Stimulated activated CD4-positive, alpha-beta T cell treated with anti-CD3 and anti-CD28 coated beads, Interleukin-2, amount 100 ng/mL, for 48 hours (primary cell): ENCODE data around the gene CAPN1.
A peak's percentile ranks its signal among the peaks of the same experiment; 100 is the strongest.
"Not testable (repeated sequence)": the region's sequence is repeated elsewhere in the genome, so short reads cannot be mapped to it uniquely, and the experiment has no call there.

Source experiments
- DNase-seq, 2 donors: peaks; one replicate each; pipeline ENCODE4 v3.0.0-alpha.2; 2020

Gene CAPN1

DNA sequence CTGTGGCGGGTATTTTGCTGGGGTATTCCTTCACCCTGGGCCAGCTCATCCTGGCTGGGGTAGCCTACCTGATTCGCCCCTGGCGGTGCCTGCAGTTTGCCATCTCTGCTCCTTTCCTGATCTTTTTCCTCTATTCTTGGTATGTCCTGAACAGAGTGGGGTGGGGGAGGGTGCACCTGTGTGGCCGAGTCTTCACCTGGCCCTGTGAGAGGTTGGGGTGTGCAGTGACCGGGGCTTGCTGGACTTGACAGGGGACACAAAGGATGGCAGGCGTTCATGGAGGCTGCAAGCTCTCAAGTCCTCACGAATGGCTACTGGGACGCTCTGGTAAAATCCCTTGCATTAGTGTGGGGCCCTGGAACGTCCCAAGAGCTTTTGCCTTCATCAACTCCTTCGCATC, 39.3 kb downstream of the CAPN1 start:
- DNase-seq: no peak

DNA sequence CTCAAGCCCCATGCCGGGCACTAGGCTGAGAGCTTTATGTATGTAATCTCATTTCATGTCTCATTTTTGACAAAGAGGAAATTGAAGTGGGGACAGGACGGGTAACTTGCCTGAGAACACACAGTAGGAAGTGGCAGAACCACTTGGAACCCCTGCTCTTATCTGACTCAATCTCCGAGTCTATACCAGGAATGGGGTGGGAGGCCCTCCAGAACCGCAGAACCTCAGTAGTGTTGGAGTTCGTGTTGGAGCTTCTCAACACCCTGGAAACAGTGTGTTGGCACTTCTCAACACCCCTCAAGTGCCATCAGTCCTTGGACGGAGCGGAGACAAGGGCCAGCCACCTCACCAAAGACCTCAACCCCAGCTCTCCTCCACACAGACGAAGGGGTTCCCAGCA, 41.3 kb downstream of the CAPN1 start:
- no peak for DNase-seq

DNA sequence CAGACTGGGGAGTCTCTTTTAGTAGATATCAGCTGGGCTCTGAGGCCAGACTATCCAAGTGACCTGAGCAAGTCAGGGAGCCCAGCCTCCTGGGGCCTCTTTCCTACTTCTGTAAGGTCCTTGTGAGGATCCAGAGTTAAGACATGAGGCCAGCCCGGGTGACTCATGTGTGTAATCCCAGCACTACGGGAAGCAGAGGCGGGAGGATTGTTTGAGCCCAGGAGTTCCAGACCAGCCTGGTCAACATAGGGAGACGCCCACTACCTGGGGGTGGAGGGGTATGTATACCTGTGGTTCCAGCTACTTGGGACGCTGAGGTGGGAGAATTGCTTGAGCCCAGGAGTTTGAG, 43.2 kb downstream of the CAPN1 start:
- no peak for DNase-seq

DNA sequence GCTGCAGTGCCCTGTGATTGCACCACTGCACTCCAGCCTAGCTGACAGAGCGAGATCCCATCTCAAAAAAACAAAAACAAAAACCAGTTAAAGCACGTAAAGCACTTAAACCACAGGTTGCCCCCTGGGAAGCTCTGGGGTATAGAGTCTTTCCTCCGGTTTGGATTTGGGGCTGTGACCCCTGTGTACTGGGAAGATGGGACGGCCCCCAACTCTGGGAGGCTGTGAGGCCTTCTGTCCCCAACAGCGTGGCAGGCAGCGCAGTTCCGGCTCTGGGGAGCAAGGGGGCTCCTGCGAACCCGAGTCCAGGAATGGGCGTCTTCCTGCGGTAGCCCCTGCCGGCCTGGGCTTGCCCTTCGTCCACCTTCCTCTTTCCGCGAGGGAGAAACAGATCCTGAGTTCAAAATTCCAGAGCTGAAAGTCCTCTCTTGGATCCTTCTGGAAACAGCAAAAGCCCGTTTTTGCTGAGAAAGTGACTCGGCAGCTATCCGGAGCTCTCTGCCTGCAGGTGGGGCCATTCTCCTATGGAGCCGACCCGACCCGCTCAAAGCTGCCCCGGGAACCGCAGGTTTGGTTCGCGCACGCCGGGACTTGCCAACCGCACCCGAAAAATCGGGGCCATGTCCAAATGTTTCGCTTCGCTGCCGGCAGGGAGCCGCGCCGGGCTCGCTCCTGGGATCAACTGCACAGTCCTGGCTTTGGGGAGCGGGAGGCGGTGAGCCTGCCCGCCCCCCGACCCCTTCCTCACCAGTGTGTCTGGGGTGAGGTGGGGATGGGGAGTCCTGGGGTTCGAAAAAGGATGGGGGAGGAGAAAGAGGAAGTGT, 43.8 kb downstream of the CAPN1 start:
- peak; percentile 40 to 53 for DNase-seq

GRCh38 chr11:65226103-65226442, 44.3 kb downstream of the CAPN1 start:
- DNase-seq: no peak

DNA sequence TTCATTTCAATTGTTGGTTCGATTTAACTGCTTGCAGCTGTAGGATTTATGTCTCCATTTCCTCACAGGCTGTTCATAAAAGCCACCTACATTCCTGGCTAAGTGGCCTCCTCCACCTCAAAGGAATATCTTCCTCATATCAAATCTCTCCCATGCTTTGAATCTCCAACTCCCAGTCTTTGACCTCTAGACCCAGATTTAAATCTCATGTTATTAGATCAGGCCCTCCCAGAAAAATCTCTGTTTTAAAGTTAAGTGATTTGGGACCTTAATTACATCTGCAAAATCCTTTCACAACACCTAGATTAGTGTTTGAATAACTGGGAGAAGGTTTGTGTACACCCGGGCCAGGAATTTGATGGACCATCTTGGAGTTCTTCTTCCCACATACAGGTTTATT, 46.2 kb downstream of the CAPN1 start:
- DNase-seq: no peak

DNA sequence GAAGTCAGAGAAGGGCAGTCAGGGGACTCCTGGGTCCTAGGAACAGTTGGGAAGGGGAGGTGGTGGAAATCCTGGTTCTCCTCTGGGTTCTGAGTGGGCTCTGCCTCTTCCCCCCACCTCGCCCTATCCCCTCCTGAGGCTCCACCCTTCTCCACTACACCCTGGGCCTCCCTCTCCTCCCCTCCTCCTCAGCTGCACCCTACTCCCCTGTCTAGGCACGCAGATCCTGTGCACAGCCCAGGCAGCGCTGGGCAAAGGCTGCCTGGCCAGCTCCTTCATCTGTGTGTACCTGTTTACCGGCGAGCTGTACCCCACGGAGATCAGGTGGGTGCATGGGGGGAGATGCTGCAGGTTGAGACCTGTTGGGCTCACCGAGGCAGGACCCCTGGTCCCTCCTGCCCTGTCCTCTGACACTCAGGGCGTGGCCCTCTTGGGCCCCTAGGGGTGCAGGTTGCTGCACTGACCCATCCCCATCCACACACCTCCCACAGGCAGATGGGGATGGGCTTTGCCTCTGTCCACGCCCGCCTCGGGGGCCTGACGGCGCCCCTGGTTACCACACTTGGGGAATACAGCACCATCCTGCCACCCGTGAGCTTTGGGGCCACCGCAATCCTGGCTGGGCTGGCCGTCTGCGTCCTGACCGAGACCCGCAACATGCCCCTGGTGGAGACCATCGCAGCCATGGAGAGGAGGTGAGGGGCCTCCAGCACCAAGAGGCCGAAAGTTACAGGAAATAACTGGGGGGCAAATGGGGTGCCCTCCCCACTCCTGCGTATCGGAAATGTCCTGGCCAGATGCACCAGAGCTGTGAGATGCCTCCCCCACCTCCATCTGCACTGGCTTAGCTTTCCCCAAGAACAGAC, 54.7 kb downstream of the CAPN1 start:
- DNase-seq: no peak

DNA sequence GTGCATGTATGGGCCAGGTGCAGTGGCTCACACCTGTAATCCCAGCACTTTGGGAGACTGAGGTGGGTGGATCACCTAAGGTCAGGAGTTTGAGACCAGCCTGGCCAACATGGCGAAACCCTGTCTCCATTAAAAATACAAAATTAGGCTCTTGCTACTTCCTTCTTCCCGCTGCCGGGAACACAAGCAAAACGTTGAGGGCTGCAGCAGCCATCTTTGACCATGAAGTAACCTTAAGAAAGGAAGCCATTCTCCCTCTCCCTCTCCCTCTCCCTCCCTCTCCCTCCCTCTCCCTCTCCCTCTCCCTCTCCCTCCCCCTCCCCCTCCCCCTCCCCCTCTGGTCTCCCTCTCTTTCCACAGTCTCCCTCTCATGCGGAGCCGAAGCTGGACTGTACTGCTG, 56.6 kb downstream of the CAPN1 start:
- not testable (repeated sequence) for DNase-seq

DNA sequence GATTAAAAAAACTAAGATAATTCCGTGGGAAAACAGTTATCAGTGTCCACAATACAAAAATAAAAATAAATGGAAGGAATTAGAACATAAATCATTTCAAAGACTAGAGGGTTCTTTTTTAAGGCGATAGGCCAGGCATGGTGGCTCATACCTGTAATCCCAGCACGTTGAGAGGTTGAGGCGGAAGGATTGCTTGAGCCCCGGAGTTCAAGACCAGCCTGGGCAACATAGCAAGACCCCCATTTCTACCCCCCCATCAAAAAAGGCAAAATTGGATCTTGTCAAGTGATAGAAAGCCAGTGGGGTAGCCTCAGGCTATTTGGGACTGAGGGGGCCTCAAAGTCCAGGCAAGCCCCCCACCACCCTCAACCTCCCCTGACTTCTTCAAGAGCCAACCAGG, 59.4 kb downstream of the CAPN1 start:
- DNase-seq: no peak

DNA sequence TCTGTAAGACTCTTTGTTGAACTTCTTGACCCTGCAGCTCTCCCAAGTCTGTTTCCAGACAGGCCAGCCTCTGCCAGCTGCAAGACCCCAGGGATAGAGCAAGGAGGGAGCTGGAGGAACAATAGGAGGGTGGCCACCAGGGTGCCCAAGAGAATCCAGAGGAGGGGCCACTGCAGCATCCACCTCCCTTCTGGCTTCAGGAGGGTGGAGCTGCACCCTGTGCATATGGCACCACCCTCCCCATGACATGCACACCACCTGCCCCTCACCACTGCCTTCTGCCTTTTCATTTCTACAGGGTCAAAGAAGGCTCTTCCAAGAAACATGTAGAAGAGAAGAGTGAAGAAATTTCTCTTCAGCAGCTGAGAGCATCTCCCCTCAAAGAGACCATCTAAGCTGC, 60.0 kb downstream of the CAPN1 start:
- no peak for DNase-seq

DNA sequence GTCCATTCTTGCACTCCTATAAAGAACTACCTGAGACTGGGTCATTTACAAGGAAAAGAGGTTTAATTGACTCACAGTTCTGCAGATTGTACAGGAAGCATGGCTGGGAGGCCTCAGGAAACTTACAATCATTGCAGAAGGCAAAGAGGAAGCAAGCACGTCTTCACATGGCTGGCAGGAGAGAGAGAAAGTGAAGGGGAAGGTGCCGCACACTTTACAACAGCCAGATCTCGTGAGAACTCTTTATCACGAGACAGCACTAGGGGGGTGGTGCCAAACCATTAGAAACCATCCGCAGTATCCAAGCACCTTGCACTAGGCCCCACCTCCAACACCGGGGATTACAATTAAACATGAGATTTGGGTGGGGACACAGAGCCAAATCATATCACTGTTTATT, 60.7 kb downstream of the CAPN1 start:
- DNase-seq: no peak

DNA sequence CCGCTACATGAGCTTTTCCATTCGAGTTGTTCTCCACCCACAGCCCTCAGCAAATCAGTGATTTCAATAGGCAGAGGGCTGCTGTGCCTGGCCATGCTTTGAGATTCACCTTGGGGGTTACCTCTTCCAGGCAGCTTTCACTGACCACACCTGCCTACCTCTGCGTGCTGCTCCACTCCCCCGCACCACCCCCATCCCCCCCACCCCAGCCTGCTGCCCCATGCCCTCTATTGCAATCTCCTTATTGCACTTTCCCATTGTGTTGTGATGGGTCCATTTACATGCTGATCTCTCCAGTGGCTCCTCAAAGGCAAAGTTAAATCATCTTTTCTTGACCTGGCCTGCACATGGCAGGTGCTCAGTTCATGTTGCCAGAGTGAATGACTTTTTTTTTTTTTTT, 62.1 kb downstream of the CAPN1 start:
- DNase-seq: no peak

- not testable (repeated sequence) for DNase-seq
These were observed 63.3 kb downstream of the CAPN1 start for GRCh38 chr11:65245046-65245445.

DNA sequence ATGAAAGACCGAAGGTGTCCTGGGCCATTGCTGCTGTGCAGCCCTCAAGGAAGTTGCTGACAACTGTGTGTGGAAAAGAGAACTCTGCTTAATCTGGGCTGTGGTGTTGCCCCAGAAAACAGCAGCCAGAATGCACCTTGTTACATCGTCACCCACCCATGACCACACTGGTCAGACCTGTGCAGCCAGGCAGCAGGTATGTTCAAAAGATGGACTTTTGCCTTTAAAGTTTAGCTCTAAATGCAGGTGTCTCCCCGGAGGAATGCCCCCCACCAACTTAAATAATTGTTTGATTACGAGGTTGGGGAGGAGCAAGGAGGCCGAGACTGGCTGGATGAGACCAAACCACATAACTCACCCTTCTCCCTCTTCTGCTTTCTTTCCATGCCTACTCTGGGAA, 64.8 kb downstream of the CAPN1 start:
- no peak for DNase-seq

GRCh38 chr11:65248184-65248710, 66.5 kb downstream of the CAPN1 start:
- not testable (repeated sequence) for DNase-seq

DNA sequence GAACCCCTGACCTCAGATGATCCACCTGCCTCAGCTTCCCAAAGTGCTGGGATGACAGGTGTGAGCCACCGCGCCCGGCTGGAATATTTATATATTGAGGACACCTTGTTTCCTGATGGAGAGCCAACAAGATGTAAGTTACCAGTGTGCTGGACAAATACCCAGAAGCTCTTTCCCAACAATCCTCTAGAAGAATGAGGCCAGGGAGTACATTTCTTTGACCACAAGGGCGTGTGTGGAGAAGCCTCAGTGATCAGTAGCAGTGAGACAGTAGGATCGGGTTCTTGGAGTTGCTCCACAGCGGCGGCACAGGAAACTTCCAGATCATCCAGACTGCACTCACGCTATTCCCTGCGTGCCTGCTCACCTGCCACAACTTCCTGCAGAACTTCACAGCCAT, 69.7 kb downstream of the CAPN1 start:
- DNase-seq: no peak

- no peak for DNase-seq
These were observed 73.0 kb downstream of the CAPN1 start for GRCh38 chr11:65254724-65255123.

DNA sequence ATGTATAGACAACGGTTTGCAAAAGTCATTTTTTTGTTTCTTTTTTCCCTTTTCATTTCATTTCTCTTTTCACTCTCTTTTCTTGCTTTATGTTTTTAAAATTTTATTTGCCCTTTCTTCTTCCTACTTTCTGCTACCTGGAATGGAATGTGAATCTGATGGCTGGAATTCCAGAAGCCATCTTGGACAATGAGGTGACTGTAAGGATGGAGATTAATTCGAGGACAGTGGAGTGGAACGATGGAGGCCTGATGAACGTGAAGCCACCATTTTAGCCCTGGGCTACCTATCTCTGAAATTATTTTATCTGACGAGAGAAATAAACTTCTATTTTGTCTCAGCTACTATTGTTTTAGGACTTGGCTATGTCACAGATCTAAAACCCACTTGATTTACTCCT, 77.3 kb downstream of the CAPN1 start:
- DNase-seq: no peak

GRCh38 chr11:65260302-65260701, 78.6 kb downstream of the CAPN1 start:
- DNase-seq: no peak

DNA sequence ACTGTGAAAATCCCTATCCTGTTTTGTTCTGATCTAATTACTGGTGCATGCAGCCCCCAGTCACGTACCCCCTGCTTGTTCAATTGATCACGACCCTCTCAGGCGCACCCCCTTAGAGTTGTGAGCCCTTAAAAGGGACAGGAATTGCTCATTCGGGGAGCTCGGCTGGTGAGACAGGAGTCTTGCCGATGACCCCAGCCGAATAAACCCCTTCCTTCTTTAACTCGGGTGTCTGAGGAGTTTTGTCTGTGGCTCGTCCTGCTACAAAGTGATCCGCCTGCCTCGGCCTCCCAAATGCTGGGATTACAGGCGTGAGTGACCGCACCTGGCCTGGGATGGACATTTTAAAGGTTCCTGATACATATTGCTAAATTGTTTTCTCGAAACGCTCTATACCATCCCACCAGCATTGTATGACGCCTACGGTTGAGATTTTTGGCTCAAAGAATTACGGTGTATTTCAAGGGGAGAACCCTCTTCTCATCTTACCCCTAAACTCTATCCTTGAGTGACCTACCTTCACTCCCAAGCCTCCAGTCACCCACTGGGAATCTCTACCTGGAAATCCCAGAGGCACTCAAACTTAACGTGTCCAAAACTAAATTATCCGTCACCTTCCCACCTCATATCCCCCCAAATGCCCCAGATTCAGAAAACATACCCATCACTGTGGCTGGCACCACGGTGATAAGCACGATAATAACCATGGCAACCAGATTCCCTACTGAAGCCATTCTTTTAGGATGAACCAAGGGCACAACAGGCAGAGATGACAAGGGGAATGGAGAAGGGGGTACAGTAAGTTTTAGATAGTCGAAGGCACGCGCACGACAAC, 79.2 kb downstream of the CAPN1 start:
- DNase-seq: no peak
